AG09319 (cell line): ENCODE data around the gene C14orf180.

Experiments
- DNase-seq: peaks from one replicate; pipeline ENCODE4 v3.0.0-alpha.2; 2010; ENCODE audit warnings: low read depth; ENCODE audit errors: extremely low read depth
- TF ChIP-seq, protein P1 (sequence below): IDR thresholded peaks from 2 replicates; pipeline ENCODE4 v1.5.1; 2011; ENCODE audit warnings: low read depth, mild to moderate bottlenecking, inconsistent platforms, low read length, moderate library complexity

Gene C14orf180

DNA sequence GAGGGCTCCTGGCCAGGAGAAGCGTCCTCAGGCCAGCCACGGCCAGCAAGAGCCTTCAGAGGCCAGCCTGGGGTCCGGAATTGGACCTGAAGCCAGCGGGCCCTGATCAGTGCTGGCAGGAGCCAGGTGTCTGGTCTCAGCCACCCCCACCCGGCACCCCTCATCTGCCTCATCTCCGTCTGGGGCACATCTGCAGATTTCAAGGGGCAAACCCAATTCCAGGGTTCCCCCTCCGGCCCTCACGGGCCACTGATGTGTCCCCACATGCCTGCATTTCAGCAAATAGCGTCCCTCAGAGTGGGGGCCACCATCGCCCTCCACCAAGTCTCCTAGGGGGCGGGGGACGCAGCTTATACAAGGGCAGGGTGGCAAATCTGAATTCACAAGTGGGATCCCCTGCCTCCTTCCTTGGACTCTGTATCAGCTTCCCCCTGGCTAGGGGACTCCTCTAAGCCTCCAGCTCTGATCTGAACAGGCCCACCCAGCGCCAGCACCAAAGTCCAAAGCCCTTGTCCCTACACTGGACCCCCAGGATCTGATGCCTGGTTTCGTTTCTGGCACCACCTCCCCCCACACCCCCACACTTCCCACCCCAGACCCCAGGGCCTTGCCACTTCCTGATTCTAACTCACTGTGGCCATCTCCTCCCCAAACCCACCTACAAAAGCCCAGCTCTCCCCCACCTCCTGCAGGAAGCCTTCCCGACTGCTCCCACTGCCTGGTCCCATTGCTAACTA, 14.9 kb downstream of the C14orf180 start:
- no peak for DNase-seq
- TF ChIP-seq, protein P1, sequence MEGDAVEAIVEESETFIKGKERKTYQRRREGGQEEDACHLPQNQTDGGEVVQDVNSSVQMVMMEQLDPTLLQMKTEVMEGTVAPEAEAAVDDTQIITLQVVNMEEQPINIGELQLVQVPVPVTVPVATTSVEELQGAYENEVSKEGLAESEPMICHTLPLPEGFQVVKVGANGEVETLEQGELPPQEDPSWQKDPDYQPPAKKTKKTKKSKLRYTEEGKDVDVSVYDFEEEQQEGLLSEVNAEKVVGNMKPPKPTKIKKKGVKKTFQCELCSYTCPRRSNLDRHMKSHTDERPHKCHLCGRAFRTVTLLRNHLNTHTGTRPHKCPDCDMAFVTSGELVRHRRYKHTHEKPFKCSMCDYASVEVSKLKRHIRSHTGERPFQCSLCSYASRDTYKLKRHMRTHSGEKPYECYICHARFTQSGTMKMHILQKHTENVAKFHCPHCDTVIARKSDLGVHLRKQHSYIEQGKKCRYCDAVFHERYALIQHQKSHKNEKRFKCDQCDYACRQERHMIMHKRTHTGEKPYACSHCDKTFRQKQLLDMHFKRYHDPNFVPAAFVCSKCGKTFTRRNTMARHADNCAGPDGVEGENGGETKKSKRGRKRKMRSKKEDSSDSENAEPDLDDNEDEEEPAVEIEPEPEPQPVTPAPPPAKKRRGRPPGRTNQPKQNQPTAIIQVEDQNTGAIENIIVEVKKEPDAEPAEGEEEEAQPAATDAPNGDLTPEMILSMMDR: no peak

DNA sequence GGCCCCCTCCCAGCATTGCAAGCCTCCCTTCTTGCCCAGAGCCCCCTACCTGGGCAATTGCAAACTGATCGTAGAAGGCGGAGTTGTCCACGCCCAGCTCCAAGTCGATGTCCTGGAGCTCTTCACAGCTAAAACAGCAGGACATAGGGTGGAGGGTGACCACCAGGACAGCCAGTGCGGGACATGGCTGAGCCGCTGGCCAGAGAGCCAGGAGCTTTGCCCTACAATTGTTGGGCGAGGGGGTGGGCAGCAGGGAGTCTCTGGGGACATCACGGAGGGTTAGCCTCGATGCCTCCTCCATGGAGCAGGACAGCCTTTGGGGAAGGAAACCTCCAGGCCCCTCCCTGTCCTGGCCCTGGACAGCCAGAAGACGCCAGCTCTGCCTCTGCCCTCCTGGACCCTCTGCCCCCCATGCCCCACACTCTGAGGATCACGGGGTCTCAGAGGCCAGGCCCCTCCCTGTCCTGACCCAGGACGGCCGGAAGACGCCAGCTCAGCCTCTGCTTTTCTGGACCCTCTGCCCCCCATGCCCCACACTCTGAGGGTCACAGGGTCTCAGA, 15.6 kb downstream of the C14orf180 start:
- TF ChIP-seq, protein P1: no peak
- DNase-seq: no peak

DNA sequence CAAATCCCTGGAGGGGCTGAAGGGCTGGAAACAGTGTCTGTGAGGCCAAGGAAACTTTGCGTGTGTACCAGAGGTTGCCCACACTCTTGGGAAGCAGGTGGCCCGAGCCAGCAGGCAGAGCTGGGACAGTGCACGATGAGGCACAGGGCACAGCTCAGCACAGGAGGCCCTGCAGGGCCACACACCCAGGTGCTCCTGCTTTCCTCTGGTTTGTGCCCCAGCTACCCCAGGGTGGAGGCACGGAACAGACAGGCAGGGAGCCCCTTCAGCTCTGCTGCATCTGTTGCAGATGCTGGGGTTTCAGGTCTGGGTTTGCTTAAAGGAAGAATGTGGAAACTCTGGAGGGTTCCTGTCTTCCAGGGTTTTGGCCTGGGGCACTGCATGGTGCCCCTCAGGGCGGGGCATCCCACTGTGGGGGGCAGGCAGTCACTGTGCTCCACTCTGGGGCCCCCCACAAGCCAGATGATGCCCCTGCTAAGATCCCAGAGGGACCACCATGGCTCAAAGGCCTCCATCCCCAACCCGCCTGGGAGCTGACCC, 16.4 kb downstream of the C14orf180 start:
- TF ChIP-seq, protein P1: no peak

DNA sequence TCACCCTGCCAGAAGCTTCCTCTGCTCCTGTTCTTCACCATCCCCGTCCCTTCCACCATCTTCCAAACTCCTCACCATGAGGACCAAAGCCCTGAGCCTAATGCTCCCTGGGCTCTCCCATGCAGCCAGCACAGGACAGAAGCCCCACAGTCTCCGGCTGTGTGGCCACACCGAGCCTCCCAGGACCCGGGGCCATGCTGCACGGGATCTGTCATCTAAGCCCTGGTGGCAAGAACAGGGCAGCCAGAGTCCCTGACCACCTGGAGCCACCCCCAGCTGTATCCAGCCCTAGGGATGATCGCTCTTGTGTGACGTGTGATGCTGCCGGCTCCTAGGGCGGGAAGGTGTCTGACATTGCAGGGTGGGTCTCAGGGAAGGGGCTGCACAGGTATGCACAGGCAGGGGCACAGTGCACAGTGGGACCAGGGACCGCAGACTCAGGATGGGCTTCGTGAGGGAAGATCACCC, 16.9 kb downstream of the C14orf180 start:
- no peak for DNase-seq
- TF ChIP-seq, protein P1: no peak

More for the DNA sequence above, 16.4 kb downstream of the C14orf180 start:
- no peak for DNase-seq

DNA sequence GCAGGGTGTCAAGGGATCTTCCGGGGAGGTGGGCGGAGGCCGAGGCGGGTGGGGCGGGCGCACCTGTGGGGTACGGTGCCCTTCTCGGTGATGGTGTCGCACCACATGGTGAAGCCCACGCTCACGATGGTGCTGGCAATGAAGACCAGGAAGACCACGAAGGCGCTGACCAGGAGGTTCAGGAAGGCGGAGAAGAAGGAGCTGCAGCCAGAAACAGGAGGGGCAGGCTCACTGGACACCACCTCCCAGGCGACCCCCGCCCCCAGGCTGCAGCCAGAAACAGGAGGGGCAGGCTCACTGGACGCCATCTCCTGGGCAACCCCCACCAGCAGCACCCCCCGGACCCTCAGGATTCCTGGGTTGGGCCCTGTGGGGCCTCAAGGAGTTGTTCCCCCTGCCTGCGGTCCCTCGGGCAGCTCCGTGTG, 17.4 kb downstream of the C14orf180 start:
- DNase-seq: no peak
- TF ChIP-seq, protein P1: no peak

DNA sequence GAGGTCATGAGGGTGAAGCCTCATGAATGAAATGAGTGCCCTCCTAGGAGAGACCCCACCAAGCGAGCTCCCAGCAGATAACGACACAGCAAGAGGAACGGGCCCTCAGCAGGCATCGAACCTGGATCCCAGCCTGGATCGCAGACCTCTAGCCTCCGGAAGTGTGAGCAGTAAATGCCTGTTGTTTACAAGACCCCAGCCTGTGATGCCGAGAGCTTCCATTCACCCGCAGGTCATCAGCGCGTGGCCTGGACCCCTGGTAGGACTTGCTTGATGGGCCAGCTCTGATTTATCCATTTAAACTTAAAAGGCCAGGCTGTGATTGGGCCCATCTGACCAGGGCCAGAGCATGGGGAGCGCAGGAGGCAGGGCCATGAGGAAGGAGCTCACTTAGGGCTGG, 18.0 kb downstream of the C14orf180 start:
- DNase-seq: no peak
- TF ChIP-seq, protein P1: no peak
